HL-60 (cell line): ENCODE data around the gene TLR9.
"Not testable (repeated sequence)": the region's sequence is repeated elsewhere in the genome, so short reads cannot be mapped to it uniquely, and the experiment has no call there.

ENCODE experiments used
- DNase-seq, 2 experiments: peaks; one replicate each; pipeline ENCODE4 v3.0.0-alpha.2; 2010 to 2020; ENCODE audit warnings: low read depth in 1 of 2, low spot score in 1 of 2
- H3K27ac ChIP-seq: fragments of 250-450 bp; sonication (Bioruptor Pico); replicated peaks from 2 replicates; pipeline ENCODE4 v1.5.1; 2020; ENCODE audit warnings: mild to moderate bottlenecking, moderate library complexity
- H3K27me3 ChIP-seq: fragments of 250-450 bp; sonication (Bioruptor Pico); 2 replicates; pipeline ENCODE4 v1.5.1; 2021; ENCODE audit warnings: mild to moderate bottlenecking, moderate library complexity; ENCODE audit not compliant: insufficient read depth, poor library complexity, severe bottlenecking
- H3K4me3 ChIP-seq: replicated peaks from 2 replicates; pipeline ENCODE4 v1.5.1; 2011; ENCODE audit warnings: mild to moderate bottlenecking, control low read depth, low read length; ENCODE audit not compliant: insufficient read depth
- CTCF ChIP-seq: IDR thresholded peaks from one replicate; pipeline ENCODE4 v1.5.1; 2011; ENCODE audit warnings: low read length, control low read depth, inconsistent platforms; ENCODE audit not compliant: insufficient read depth
- GABPA ChIP-seq: IDR thresholded peaks from 2 replicates; pipeline ENCODE4 v1.6.1; 2012; ENCODE audit warnings: low read depth
- POLR2AphosphoS5 ChIP-seq: IDR thresholded peaks from 2 replicates; pipeline ENCODE4 v1.6.1; 2012; ENCODE audit warnings: low read depth
- REST ChIP-seq: IDR thresholded peaks from 2 replicates; pipeline ENCODE4 v1.6.1; 2012; ENCODE audit warnings: low read depth; ENCODE audit not compliant: insufficient replicate concordance
- SPI1 ChIP-seq: IDR thresholded peaks from 2 replicates; pipeline ENCODE4 v1.6.1; 2012; ENCODE audit warnings: low read depth, mild to moderate bottlenecking, borderline replicate concordance

The TLR9 gene

GRCh38 chr3:52178537-52178936 is 46.9 kb downstream of the TLR9 start:
- no peaks in the 10 kb centered on the region for H3K27me3 ChIP-seq
- no peak overlapping the region for H3K27ac ChIP-seq
- H3K4me3 ChIP-seq: no peak overlapping the region
- TF ChIP-seq CTCF (no peak), SPI1 (no peak), REST (no peak)
- no peak for DNase-seq

GRCh38 chr3:52178126-52178525 is 47.3 kb downstream of the TLR9 start:
- not testable (repeated sequence) for H3K27ac ChIP-seq, H3K27me3 ChIP-seq, H3K4me3 ChIP-seq, DNase-seq

- Histone ChIP-seq H3K27me3 (no peaks in the 10 kb centered on the region), H3K27ac (no peak overlapping the region), H3K4me3 (no peak overlapping the region)
- no peak for DNase-seq
- TF ChIP-seq CTCF (no peak), GABPA (no peak), REST (no peak), POLR2AphosphoS5 (no peak), SPI1 (no peak)
Observed at GRCh38 chr3:52177701-52178042, 47.8 kb downstream of the TLR9 start.

GRCh38 chr3:52176951-52177700 is 48.3 kb downstream of the TLR9 start:
- no peak overlapping the region for H3K27ac ChIP-seq
- no peak overlapping the region for H3K4me3 ChIP-seq
- no peaks in the 10 kb centered on the region for H3K27me3 ChIP-seq
- no peak for TF ChIP-seq POLR2AphosphoS5
- TF ChIP-seq REST: no peak
- no peak for TF ChIP-seq SPI1
- no peak for TF ChIP-seq CTCF
- TF ChIP-seq GABPA: no peak
- DNase-seq: no peak
